Cerebellar nuclear complex (tissue), 1 donor: ENCODE data around the gene B3GAT1.
"Not testable (repeated sequence)": the region's sequence is repeated elsewhere in the genome, so short reads cannot be mapped to it uniquely, and the experiment has no call there.

Source experiments
- DNase-seq, 2 experiments: peaks; one replicate each; lab custom pipeline; 2025; lab: John Stamatoyannopoulos, UW

B3GAT1 gene

DNA sequence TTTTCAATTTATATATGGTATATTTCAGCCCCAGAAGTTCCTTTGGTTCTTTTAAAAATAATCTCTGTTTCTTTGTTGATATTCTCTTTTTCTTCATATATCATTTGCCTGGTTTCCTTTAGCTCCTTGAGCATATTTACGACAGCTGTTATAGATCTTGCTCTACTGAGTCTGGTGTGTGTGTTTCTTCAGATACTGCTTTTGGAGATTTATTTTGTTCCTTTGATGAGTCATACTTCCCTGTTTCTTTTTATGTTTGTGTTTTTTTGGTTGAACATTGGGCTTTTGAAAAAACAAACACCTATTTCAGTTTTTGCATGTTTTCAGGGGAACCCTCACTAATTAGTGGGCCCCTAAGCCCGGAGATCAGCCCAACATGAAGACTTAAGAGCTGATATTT, 56.9 kb downstream of the B3GAT1 start:
- DNase-seq: no peak

DNA sequence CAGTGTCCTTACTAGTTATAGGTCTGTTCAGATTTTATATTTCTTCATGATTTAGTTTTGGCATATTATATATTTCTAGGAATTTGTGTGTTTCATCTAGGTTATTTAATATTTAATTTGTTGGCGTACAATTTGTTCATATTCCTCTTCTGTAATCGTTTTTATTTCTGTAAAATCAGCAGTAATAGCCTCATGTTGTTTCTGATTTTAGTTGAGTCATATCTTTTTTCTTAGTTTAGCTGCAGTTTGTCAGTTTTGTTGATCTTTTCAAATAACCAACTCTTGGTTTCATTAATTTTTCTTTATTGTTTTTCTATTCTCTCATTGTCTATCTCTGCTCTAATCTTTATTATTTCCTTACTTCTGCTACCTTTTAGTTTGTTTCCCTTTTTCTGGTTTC, 59.9 kb downstream of the B3GAT1 start:
- no peak for DNase-seq

DNA sequence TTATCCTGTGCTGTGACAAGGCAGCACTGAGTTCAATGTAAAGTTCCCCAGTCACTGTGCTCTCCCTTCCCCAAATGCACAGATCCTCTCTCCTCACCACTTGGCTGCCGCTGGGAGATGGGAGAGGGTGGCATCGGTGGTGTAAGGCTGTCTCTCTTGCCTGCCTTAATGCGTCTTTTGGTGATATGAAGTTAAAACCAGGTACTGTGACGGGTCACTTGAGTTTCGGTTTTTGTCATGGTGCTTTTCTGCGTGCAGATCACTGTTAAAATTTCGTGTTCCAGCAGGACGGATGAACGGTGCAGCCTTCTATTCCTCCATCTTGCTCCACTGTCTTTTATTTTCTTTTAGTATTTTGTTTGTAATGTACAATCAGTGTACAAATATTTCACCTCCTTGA, 61.7 kb downstream of the B3GAT1 start:
- DNase-seq: no peak

DNA sequence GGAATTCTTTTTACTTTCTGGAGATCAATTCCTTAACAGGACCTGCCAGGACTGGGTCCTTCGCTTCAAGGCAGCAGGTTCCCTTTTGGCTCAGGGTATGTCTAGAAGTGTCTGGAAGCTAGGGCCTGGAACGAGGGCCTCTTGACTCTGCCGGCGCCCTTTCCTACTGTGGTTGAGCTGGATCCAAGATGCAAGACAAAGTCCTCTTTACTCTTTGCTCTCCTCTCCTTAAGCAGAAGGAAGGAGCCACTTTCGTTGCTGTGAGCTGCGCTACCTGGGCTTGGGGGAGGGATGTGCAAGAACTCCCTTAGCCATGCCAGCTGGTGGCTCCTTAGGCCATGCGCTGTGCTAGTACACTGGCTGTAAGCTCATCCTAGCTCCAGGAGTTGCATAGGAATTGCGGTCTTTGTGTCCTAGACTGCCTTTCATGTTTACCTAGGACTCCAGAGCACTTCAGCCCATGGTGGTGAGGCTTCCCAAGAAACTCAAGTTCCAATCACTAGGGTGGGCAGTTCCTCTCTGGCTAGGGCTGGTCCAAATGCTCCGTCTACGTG, 62.2 kb downstream of the B3GAT1 start:
- DNase-seq: no peak

DNA sequence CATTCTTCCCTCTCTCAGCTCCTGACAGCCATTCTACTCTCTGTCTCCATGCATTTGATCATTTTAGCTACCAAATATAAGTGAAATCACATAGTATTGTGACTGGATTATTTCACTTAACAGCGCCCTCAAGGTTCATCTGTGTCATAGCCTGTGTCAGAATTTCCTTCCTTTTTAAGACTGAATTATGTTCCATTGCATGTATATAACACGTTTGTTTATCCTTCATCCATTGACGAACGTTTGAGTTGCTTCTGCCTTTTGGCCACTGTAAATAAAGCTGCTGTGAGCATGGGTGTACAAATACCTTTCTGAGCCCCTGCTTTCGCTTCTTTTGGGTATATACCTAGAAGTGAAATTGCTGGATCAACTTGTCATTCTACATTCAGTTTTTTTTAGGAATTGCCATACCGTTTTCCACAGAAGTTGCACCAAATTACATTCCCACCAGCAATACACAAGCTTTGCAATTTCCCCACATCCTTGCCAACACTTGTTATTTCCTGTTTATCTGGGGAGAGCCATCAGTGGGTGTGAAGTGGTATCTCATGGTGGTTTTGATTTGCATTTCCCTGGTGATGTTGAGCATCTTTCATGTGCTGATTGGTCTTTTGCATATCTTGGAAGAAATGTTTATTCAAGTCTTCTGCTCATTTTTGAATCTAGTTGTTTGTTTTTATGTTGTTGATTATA, 62.8 kb downstream of the B3GAT1 start:
- no peak for DNase-seq

DNA sequence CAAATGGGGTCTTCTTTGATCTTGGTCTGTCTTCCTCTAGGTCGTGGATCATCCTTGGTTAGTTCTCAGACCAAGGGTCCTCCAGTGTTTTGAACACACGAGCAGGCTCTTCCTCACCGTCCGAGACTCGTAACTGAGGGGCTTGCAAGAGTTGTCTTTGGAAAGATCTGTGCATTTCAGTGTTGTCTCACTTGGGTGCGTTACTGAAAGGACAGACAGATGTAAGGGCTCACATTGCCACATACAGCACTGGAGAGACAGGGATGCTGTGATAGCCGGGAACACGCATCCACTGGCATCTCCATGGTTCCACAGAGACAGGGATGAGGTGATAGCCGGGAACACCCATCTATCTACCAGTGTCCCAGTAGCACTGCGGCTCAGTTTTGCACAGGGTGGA, 64.6 kb downstream of the B3GAT1 start:
- no peak for DNase-seq

DNA sequence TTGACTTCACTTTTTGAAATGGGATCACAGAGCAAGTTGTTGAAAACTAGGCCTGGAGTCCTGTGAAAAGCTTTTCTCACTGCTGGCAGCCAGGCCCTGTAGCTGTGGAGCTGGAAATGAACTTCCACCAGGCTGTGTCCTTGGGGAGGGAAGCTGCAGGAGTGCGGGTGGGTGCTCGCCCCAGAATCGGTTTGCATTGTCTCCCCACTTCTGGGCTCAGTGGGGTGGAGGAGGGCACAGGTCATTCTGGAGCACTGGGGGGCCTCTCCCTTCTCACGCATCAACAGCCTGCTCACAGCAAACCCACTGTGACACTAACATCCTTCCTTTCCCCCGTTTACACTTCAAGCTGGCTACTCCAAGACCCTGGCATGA, 65.1 kb downstream of the B3GAT1 start:
- DNase-seq: no peak

DNA sequence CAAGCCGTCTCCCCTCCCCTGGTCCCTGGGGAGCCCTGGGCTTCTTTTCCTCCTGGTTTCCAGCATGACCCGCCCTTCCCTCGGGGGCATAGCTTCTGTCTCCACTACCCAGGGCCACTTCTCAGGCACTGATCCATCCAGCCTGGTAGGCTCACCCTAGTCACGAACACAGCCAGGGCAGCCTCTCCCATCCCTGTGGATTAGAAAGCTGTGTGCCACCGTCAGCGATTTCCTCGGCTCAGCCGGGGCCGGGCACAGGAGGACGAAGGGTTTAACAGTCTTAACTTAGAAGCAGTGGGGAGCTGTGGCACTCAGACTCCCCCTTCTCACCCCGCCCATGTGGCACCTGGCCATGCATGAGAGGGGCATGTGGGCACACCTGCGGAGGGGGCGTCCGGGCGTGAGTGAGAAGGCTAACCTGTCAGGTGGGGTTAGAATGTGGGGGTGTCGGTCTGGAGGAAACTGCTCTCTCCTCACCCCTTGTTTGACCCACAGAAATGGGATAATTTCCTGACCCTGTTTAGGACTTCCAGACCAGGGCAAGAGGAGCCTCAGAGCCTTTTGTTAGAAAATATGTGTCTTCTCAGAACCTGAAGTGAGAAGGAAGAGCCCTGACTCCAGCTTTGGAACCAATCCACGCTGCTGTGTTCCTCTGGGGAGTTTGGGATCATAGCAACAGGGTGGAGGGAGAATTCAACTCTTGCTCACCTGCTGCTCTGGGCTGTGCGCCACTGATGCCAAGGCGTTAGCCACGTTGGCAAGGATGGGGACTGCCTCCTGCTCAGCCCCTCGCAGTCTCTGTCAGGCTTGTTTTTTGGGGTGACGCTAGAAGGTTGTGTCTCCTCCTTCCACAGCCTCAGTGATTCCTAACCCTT, 65.7 kb downstream of the B3GAT1 start:
- DNase-seq: no peak

DNA sequence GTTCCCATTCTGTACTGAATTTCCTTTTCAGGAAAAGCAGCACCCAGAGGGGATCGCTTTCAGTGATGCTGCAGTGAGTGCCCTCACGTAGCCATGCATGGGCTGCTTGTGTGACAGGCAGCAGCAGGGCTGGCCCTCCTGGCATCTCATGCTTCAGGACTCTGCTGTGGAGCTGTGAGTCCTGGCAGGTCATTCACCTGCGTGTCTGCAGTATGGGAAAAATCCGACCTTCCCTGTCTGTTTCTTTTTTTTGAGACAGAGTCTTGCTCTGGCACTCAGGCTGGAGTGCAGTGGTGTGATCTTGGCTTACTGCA, 66.8 kb downstream of the B3GAT1 start:
- no peak for DNase-seq

DNA sequence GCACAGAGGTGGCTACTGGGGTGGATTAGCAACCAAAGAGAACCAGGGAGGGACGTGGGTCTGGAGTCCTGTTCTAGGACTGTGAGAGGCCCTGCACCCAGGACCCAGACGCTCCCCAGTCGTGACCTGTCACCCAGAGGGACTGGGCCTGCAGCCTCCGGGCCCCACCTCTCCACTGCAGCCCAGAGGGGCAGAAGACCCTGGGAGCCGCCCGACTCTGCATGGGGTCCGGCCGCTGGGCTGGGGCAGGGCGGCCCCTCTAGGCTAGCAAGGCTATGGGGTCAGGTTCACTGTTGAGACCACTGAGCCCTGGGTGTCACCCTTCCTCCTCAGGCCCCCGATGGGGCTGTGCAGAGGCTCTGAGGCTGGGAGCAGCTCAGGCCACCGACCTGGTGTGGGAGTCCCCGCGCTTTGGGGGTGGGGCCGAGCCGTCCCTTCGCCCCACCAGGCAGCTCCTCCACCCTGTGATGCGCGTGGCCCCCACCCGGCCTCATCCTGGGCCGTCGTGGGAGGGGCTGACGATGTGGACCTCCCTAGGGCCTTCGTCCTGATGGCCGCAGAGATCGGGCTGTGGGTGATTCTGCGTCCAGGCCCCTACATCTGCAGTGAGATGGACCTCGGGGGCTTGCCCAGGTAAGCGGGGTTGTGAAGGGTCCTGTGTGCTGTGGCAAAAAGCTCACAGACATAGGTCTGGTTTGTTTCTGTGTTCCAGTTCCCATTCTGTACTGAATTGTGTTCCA, 67.4 kb downstream of the B3GAT1 start:
- not testable (repeated sequence) for DNase-seq

DNA sequence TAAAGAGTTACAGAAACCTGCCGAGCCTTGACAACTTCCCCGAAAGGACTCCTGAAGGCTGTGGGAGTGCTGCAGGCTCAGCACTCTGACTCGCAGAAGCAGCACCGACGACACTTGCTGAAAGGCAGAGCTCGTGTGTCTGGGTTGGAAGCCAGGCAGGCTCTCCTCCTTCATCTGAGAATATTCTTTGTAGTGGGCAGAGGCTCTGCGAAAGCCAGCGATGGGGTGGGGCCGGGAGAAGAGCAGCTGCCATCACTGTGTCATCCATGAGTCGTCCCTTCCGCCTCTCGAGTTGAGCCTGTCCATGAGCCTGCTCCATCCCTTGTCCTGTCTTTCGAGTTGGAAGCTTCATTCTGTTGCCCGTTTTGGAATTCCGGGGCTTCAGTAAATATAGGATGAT, 68.4 kb downstream of the B3GAT1 start:
- DNase-seq: no peak

DNA sequence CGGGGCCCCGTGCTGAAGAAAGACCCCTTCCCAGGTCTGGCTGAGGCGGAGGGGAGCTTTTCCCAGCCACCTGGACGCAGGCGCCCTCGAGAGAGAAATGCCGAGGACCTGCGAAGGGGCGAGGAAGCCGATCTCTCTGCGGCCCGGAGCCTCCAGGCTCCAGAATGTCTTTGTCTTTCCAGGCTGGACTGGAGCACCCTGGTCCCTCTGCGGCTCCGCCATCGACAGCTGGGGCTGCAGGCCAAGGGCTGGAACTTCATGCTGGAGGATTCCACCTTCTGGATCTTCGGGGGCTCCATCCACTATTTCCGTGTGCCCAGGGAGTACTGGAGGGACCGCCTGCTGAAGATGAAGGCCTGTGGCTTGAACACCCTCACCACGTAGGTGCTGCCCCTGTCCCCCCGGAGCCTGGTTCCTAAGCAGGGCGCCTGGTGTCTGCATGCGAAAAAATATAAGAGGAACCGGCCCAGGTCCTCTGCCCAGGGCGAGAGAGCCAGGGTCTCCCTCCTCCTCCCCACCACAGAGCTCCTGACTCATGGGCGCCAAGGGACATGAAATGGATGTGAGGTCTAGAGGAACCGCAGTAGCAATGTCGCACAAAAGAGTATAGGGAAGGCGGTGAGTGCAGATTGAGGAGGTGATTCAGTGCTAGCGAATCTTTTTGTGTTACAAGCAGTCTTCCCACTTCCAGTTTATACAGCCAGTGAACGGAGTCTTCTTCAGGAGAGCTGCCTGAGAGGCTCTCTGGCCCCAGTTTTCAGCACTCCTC, 69.3 kb downstream of the B3GAT1 start:
- no peak for DNase-seq

DNA sequence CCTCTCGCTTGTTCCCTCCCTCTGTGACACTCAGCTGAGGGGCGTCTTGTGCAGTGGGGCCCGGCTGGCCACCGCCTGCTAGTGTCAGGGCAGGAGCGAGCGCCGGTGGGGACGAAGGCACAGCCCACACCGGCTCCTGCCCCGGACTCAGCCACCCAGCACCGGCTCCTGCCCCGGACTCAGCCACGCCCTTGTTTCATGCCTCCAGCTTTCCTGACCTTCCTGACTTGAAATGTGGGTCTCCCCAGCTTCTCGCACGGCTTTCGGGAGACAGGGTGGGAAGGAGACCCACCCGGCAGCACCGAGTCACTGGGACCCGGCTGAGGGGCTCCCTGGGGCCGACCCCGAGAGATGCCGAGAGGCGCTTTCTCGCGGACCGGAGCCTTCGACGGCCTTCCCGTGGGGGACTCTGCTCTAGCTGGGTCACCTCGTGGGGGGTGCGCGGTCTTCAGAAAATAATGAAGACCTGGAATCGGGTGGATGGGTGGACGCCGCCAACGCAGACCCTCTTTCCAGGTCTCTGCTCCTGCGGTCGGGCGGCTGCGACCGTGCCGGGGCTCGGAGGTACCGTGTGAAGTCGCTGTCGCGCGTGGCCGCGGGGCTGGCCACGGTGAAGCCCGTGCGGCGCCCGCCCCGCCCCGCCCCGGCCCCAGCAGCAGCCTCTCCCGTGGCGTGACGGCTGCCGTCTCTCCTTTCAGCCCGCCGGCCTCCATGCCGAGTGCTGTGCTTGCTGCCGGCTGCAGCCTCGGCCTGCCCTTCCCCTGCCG, 70.1 kb downstream of the B3GAT1 start:
- no peak for DNase-seq

DNA sequence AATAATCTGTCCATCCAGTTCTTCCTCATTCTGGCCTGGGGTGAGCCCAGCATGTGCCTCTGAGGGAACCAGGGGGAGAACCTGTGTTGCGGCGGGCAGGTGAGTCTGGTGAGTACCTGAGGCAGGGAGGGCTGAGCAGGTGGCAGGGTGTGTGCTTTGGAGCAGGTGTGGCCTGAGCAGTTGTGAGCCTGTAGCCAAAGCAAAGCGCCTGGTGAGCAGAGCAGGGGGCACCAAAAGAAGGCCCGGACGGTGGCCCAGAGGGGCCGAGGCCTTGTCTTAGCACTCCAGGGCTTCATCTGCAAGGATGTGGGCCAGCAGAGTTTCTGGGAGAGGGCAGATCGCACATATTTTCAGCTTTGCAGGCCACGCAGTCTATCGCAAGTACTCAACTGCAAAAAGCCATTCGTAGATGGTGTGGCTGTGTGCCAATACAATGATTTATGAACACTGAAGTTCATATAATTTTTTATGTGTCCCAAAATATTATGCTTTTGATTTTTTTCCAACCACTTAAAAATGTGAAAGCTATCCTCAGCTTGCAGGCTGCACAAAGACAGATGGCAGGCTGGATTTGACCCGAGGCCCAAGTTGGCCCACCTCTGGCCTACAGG, 71.6 kb downstream of the B3GAT1 start:
- no peak for DNase-seq

DNA sequence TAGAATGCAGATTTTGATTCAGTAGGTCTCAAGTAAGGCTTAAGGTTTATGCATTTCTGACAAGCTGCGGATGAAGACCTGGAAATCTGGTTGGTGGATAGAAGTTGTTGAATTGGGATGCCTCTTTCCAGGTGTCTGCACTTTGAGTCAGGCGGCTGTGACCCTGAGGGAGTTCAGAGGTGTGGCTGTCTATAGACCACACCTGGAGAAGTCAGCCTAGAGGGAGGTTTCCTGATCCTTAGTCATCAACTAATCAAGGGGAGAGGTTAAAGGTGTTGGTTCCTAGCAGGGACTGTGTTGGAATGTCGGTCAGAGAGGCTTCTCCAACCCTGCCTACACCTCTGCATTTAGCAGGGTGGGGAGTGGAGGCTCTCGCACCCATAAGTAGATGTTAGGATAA, 72.3 kb downstream of the B3GAT1 start:
- DNase-seq: no peak

DNA sequence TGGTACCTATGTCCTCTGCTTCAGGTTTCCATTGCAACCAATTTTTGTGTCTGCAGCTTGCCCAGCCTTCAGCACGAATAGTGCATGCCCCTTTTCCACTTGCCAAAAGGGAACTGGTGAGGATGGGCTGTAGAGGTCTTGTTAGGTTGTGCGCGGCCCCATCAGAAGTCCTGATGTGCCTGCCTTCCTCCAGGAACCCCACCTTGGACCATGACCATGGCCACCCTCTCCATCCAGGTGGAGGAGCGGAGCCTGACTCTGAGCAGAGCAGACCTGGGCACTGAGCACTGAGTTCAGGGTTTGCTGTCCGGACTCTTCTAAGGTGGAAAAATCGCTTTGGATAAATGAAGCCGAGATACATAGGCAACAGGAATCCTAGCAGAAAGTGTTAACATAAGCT, 73.4 kb downstream of the B3GAT1 start:
- no peak for DNase-seq

DNA sequence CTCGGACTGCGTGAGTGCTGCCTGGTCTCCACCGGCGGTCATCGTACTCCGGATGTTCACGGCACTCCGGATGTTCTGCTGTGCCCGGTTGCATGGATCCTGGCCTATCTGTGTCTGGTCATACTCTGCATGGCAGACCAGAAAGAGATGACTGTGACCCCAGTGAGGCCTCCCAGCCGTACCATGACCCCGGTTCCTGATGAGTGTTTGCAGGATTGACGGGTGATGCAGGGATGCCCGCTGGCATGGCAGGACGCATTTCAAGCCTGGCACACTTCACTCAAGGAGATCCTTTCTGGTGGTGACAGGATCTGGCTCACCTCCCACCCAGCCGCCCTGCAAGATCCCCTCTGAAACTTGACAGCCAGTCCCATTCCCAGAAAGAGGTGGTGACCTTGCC, 74.0 kb downstream of the B3GAT1 start:
- no peak for DNase-seq

DNA sequence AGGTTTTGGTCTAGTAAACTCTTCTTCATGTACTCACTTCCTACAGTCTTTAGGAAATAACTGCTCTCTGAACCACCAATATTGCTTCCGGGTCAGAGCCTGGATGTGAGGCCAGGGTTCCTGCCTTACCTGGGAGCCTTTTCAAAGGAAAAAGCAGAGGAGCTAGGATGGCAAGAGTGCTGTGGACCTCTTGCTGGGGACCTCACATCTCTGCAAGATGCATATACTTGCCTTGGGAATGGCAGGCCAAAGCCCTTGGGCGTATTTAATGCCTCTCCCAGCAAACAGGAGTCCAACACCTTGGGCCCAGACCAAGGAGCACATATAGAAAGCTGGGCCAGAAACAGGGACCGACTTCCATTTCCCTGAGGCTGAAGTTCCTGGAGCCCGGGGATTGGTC, 75.0 kb downstream of the B3GAT1 start:
- DNase-seq: no peak

DNA sequence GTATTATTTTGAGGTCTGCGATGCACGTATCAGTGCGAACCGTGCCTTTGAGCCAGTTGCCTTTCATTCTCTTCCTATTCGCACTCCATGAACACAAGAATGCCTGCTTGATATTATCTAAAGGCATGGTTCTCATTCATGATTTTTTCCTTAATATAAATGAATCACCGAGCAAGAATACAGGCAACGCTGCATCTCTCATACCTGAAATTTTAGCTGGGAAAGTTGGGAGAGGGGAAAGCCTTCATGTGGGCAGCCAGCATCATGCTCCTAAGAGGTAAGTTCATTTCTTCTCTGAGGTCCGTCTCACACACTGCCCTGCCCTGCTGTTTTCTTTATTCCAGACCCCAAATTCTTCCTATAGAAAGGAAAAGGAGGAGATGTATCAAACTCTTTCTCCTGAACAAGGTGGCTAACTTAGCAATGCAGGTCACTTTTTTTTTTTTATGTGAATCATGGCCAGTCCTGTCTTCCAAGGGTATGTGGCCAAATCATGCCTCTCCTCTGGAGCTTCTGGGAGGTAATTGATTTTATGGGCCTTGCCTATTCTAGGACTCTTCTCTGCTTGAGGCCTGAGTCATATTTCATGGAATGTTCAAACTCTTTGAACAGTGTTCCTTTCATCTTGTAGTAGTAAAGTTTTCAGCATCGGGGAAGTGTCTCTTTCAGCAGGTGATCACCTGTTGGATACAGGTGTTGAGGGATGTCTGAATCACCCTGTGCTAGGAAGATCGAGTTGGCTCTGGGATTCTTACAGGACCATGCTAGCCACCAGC, 77.1 kb downstream of the B3GAT1 start:
- no peak for DNase-seq

DNA sequence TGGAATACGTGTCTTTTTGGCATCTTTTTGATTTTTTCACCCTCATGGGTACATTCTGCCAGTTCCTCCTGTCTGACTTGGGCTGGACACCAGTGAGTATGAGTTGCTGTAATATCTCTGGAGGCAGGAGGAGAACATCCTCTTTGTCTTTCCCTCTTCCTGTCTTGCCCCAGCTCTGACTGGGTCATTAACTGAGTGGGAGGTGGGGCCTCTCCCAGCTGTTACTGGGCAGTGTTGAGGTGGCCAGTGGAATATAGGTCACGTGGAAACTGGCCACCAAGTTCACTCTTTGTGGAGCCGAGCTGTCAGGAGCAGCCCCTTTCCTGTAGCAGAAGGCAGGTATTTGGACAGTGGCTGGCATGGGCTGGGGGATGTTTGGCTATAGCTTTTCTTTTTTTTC, 78.1 kb downstream of the B3GAT1 start:
- no peak for DNase-seq
